Measurements from ENCODE around the gene AMER1. TPM values are rescaled to one million over a fixed set of nuclear protein-coding genes. Genes with fewer than 3 reads are reported as not detected.

Gene AMER1
- total RNA-seq, 4 donors from 2014 or later = 3.4 to 9.5 (median 7.2) TPM

GRCh38 chrX:64184396-64184795 is 21.1 kb downstream of the AMER1 start:
- Histone ChIP-seq H3K27ac (no peak overlapping the region), H3K4me3 (no peak overlapping the region), H3K4me1 (no peaks in the 10 kb centered on the region), H3K9me3 (no peaks in the 10 kb centered on the region), H3K27me3 (no peaks in the 10 kb centered on the region), H3K36me3 (no peaks in the 10 kb centered on the region)
- ATAC-seq = no peak
- 100% methylated on average over 2 of the region's 2 CpGs; no CpG with 5 or more reads in 1 of the 2 donors for WGBS, 2 donors (ENCODE audit: low coverage in 1 of 2)
- no peak for TF ChIP-seq POLR2AphosphoS5 (IDR thresholded peaks at IDR 0.05)
- no peak for TF ChIP-seq POLR2A (IDR thresholded peaks at IDR 0.05)
- TF ChIP-seq EP300 (IDR thresholded peaks at IDR 0.05) = no peak
- TF ChIP-seq, protein P1, sequence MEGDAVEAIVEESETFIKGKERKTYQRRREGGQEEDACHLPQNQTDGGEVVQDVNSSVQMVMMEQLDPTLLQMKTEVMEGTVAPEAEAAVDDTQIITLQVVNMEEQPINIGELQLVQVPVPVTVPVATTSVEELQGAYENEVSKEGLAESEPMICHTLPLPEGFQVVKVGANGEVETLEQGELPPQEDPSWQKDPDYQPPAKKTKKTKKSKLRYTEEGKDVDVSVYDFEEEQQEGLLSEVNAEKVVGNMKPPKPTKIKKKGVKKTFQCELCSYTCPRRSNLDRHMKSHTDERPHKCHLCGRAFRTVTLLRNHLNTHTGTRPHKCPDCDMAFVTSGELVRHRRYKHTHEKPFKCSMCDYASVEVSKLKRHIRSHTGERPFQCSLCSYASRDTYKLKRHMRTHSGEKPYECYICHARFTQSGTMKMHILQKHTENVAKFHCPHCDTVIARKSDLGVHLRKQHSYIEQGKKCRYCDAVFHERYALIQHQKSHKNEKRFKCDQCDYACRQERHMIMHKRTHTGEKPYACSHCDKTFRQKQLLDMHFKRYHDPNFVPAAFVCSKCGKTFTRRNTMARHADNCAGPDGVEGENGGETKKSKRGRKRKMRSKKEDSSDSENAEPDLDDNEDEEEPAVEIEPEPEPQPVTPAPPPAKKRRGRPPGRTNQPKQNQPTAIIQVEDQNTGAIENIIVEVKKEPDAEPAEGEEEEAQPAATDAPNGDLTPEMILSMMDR (IDR thresholded peaks at IDR 0.05) = no peak

- no peak overlapping the region for H3K27ac ChIP-seq
- H3K9me3 ChIP-seq = no peaks in the 10 kb centered on the region
- no peaks in the 10 kb centered on the region for H3K27me3 ChIP-seq
- no peak for ATAC-seq
- TF ChIP-seq, protein P1 (IDR thresholded peaks at IDR 0.05) = no peak
- TF ChIP-seq POLR2AphosphoS5 (IDR thresholded peaks at IDR 0.05) (no peak), POLR2A (IDR thresholded peaks at IDR 0.05) (no peak), EP300 (IDR thresholded peaks at IDR 0.05) (no peak)
- no peaks in the 10 kb centered on the region for H3K4me1 ChIP-seq
- no peaks in the 10 kb centered on the region for H3K36me3 ChIP-seq
- WGBS, 2 donors (ENCODE audit: low coverage in 1 of 2) = 60 to 92% methylated on average over 2 of the region's 2 CpGs
- no peak overlapping the region for H3K4me3 ChIP-seq
Observed at GRCh38 chrX:64182208-64182607, 23.3 kb downstream of the AMER1 start.

DNA sequence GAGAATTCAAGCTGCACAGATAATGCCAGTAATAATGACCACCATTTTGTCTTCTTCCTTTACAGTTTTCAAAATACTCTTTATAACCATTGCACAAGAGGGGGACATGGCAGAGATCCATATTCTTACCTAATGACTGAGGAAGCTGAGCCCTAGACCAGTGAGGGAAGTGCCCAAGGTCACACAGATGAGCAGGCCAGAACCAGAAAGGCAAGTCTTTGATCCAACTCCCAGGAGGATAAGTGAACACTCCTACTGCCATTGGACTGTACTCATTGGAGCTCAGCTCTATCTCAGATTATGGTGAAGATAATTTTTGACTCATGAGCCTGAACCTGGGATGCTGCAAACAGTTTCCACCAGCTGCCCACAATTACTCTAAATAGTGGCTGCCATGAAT is 28.6 kb downstream of the AMER1 start:
- no peak overlapping the region for H3K27ac ChIP-seq
- H3K4me3 ChIP-seq = no peak overlapping the region

DNA sequence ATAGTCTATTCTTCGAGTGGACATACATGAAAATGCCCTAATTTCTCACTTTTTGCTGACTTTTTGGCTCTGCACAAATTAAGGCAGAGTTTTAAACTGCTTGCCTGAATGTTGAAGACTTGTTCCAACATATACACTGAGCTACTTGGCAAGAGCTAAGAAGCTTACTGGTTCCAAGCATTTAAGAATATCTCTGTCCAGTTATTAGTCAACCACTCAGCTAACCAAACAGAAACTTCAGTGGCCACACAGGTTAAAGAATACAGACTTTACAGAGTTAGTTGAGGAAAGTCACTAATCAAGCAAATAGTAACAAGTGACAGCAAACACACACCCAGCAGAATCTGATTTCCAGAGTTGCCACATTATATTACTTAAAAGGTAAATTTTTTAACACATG is 35.5 kb downstream of the AMER1 start:
- Histone ChIP-seq H3K36me3 (no peaks in the 10 kb centered on the region), H3K27me3 (no peaks in the 10 kb centered on the region), H3K4me1 (no peaks in the 10 kb centered on the region), H3K4me3 (no peak overlapping the region), H3K27ac (no peak overlapping the region), H3K9me3 (no peaks in the 10 kb centered on the region)
- WGBS, 2 donors (ENCODE audit: low coverage in 1 of 2) = 17 to 57% methylated on average over 1 of the region's 1 CpG
- TF ChIP-seq EP300 (IDR thresholded peaks at IDR 0.05) = no peak
- no peak for TF ChIP-seq POLR2AphosphoS5 (IDR thresholded peaks at IDR 0.05)
- no peak for TF ChIP-seq POLR2A (IDR thresholded peaks at IDR 0.05)
- TF ChIP-seq, protein P1 (IDR thresholded peaks at IDR 0.05) = no peak
- no peak for ATAC-seq

More for the DNA sequence above, 28.6 kb downstream of the AMER1 start:
- no peaks in the 10 kb centered on the region for H3K27me3 ChIP-seq
- H3K4me1 ChIP-seq = no peaks in the 10 kb centered on the region
- no peak for TF ChIP-seq POLR2AphosphoS5 (IDR thresholded peaks at IDR 0.05)
- TF ChIP-seq, protein P1 (IDR thresholded peaks at IDR 0.05) = no peak
- H3K36me3 ChIP-seq = no peaks in the 10 kb centered on the region
- H3K9me3 ChIP-seq = no peaks in the 10 kb centered on the region
- ATAC-seq = no peak

DNA sequence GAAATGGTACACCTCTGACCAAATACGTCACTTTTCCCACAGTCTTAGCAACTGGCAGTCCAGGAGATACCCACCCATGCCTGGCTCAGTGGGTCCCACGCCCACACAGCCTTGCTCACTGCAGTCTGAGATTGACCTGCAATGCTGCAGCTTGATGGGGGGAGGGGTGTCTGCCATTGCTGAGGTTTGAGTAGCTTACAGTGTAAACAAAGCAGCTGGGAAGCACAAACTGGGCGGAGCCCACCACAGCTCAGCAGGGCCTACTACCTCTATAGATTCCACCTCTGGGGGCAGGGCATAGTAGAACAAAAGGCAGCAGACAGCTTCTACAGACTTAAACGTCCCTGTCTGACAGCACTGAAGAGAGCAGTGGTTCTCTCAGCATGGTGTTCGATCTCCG is 52.7 kb downstream of the AMER1 start:
- WGBS, 2 donors (ENCODE audit: low coverage in 1 of 2) = 100% methylated on average over 1 of the region's 6 CpGs; no CpG with 5 or more reads in 1 of the 2 donors
- no peaks in the 10 kb centered on the region for H3K4me1 ChIP-seq
- TF ChIP-seq EP300 (IDR thresholded peaks at IDR 0.05) (no peak), POLR2AphosphoS5 (IDR thresholded peaks at IDR 0.05) (no peak), POLR2A (IDR thresholded peaks at IDR 0.05) (no peak)
- TF ChIP-seq, protein P1 (IDR thresholded peaks at IDR 0.05) = no peak
- H3K27ac ChIP-seq = no peak overlapping the region
- H3K36me3 ChIP-seq = no peaks in the 10 kb centered on the region
- H3K9me3 ChIP-seq = no peaks in the 10 kb centered on the region
- ATAC-seq = no peak
- no peaks in the 10 kb centered on the region for H3K27me3 ChIP-seq
- no peak overlapping the region for H3K4me3 ChIP-seq

Data from gastroesophageal sphincter (tissue), 4 donors.